ENCODE data around the gene ICE2.

DNA sequence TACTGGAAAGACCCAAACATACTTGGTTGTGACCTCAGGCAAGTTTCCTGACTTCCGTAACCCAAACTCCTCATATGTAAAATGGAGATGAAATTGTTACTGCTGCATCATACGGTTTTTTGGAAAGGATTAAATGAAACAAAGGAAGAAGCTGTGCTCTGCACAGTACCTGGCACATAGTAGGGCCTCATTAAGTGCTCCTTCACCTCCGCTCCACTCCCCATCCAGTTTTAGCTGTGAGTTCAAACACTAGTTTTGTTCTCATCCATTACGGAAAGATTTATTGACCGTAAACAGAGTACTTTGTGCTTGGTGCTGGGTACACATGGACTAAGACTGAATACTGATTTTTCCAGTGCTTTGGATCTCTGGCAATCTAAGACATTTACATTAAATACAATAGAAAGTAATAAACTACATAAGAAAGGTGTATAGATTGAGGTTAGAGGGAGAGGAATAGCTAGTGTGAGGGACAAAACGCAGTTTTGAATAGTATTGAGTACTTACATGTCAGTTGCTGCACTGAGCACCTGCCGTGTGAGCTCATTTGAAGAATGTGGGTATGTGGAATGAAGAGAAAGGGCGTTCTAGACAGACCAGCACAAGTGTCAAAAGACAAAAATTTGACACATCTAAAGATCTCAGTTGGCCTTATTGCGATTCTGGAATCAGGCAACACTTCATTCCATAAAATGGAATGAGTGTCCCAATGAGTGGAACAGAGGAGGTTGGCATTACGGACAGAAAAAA, 594 bp upstream of the ICE2 start:
- TF ChIP-seq EZH2 (IDR thresholded peaks at IDR 0.05; ENCODE audit: borderline replicate concordance, low read depth, low read length, poor library complexity, severe bottlenecking), result no peak
- TF ChIP-seq, protein P1, sequence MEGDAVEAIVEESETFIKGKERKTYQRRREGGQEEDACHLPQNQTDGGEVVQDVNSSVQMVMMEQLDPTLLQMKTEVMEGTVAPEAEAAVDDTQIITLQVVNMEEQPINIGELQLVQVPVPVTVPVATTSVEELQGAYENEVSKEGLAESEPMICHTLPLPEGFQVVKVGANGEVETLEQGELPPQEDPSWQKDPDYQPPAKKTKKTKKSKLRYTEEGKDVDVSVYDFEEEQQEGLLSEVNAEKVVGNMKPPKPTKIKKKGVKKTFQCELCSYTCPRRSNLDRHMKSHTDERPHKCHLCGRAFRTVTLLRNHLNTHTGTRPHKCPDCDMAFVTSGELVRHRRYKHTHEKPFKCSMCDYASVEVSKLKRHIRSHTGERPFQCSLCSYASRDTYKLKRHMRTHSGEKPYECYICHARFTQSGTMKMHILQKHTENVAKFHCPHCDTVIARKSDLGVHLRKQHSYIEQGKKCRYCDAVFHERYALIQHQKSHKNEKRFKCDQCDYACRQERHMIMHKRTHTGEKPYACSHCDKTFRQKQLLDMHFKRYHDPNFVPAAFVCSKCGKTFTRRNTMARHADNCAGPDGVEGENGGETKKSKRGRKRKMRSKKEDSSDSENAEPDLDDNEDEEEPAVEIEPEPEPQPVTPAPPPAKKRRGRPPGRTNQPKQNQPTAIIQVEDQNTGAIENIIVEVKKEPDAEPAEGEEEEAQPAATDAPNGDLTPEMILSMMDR (conservative IDR thresholded peaks at IDR 0.05; ENCODE audit: low read depth, low read length), result no peak
